Adrenal gland (tissue), 5 donors: Measurements from ENCODE around the gene AFDN.

Experiments
- CTCF ChIP-seq, 6 experiments: fragments of 450-650 bp in 4 of 6; fragments of 200-600 bp in 2 of 6; sonication (generic) in 1 of 6; IDR thresholded peaks; 1 replicate in 5 of 6; 2 replicates in 1 of 6; pipeline versions ENCODE4 v1.5.1 to v1.8.0; 2016 to 2021; ENCODE audit warnings: antibody characterized with exemption in 6 of 6, mild to moderate bottlenecking in 2 of 6, moderate library complexity in 1 of 6
- POLR2A ChIP-seq, 2 donors: fragments of 450-650 bp; IDR thresholded peaks; one replicate each; pipeline ENCODE4 v1.6.1; 2017; ENCODE audit warnings: antibody characterized with exemption in 2 of 2, mild to moderate bottlenecking in 2 of 2, moderate library complexity in 1 of 2
- donor health status: DM: no; HTN: no; CAD: no.

GRCh38 chr6:167937301-167937700 lies 110.6 kb downstream of the AFDN start:
- no peak for TF ChIP-seq POLR2A (IDR thresholded peaks at IDR 0.05)
- no peak for TF ChIP-seq CTCF (IDR thresholded peaks at IDR 0.05)
